ENCODE measurements around the gene CACHD1.
"Not testable (repeated sequence)": the region's sequence is repeated elsewhere in the genome, so short reads cannot be mapped to it uniquely, and the experiment has no call there.

Gene CACHD1

GRCh38 chr1:64727861-64728260 is 257.9 kb downstream of the CACHD1 start:
- no peak overlapping the region for H3K27ac ChIP-seq
- no peak for DNase-seq (ENCODE audit: low read depth, low spot score)

DNA sequence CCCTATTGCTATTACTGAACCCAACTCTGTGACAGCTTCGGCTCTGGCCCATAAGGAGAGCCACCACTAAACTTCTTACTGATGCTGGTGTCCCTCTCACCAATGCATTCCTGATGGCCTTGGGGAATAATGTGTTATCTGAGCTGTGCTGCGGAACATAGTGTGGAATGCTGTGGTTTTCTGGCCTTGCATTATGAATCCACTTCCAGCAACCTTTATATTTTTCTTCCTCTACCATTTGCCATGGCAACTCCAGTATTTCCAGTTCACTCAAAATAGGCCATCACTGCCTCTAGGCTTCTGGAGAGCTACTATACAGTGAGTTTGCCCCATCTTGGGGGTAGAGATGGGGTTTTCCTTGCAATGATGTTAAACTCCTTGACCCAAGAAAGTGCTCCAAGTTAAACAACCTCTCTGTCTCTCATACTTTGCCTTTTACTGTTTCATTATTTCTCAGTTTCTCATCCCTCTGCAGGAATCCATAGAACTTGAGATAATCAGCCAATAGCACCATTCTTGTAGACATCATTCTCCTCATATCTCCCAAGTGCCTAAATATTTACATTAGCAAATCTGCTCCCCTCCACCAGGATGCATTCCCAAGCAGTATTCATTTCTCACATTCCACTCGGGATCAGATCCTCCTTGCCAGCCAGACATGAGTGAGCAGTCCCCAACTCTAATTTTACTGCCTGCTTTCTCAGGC is 263.8 kb downstream of the CACHD1 start:
- no peak for DNase-seq (ENCODE audit: low read depth, low spot score)
- H3K27ac ChIP-seq: no peak overlapping the region

DNA sequence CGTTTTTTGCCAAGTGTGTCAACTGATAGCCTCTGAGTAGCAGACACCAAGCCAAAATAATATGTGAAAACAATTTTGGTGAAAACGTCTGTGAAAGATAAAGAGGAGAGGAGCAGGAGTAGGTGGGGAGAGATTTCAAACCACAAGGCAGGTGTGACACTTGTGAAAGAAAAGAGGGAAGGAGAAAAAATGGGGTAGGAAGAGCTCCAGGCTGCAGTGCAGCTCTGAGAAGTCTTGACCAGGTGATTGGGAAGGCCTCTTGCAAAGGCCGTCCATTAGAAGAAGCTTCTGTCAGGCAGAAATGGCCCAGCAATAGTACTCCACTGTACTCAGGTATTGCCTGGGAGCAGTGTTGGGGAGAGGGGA is 264.3 kb downstream of the CACHD1 start:
- DNase-seq (ENCODE audit: low read depth, low spot score): no peak
- no peak overlapping the region for H3K27ac ChIP-seq

DNA sequence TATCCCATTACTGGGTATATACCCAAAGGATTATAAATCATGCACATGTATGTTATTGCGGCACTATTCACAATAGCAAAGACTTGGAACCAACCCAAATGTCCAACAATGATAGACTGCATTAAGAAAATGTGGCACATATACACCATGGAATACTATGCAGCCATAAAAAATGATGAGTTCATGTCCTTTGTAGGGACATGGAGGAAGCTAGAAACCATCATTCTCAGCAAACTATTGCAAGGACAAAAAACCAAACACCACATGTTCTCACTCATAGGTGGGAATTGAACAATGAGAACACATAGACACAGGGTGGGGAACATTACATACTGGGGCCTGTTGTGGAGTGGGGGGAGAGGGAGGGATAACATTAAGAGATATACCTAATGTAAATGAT is 270.8 kb downstream of the CACHD1 start:
- not testable (repeated sequence) for DNase-seq (ENCODE audit: low read depth, low spot score); H3K27ac ChIP-seq
